Measurements from ENCODE around the gene GALR2. TPM values are rescaled to one million over a fixed set of nuclear protein-coding genes. Genes with fewer than 3 reads are reported as not detected.

Gene GALR2
- total RNA-seq, 4 donors from 2014 or later: not detected

- Histone ChIP-seq H3K36me3 (no peaks in the 10 kb centered on the region), H3K4me3 (no peak overlapping the region), H3K27me3 (no peaks in the 10 kb centered on the region), H3K4me1 (no peaks in the 10 kb centered on the region), H3K9me3 (no peaks in the 10 kb centered on the region), H3K27ac (no peak overlapping the region)
- no peak for DNase-seq
- intact Hi-C loops (cut with DNase I; ENCODE audit: low total_unique reads): loop anchor here (5.0 kb wide), 1 partner anchor 155 kb away; no protein-coding TSS in a partner anchor
- TF ChIP-seq POLR2A (IDR thresholded peaks at IDR 0.05) (no peak), CTCF (IDR thresholded peaks at IDR 0.05) (no peak)
Observed at GRCh38 chr17:76122431-76123190, 48.0 kb downstream of the GALR2 start.

GRCh38 chr17:76123191-76123499 lies 48.6 kb downstream of the GALR2 start:
- DNase-seq: no peak
- no peak overlapping the region for H3K4me3 ChIP-seq

GRCh38 chr17:76123749-76124581 lies 49.4 kb downstream of the GALR2 start:
- no peaks in the 10 kb centered on the region for H3K4me1 ChIP-seq
- no peaks in the 10 kb centered on the region for H3K27me3 ChIP-seq
- TF ChIP-seq CTCF (IDR thresholded peaks at IDR 0.05) (no peak), POLR2A (IDR thresholded peaks at IDR 0.05) (no peak)
- no peak overlapping the region for H3K27ac ChIP-seq
- H3K36me3 ChIP-seq: no peaks in the 10 kb centered on the region
- H3K4me3 ChIP-seq: no peak overlapping the region
- DNase-seq: no peak
- H3K9me3 ChIP-seq: no peaks in the 10 kb centered on the region
- intact Hi-C loops (cut with DNase I; ENCODE audit: low total_unique reads): loop anchor here (5.0 kb wide), 1 partner anchor 153 kb away; no protein-coding TSS in a partner anchor

More at GRCh38 chr17:76123191-76123499, 48.6 kb downstream of the GALR2 start:
- Histone ChIP-seq H3K9me3 (no peaks in the 10 kb centered on the region), H3K36me3 (no peaks in the 10 kb centered on the region), H3K27me3 (no peaks in the 10 kb centered on the region), H3K4me1 (no peaks in the 10 kb centered on the region), H3K27ac (no peak overlapping the region)
- intact Hi-C loops (cut with DNase I; ENCODE audit: low total_unique reads): loop anchor here (5.0 kb wide), 1 partner anchor 154 kb away; no protein-coding TSS in a partner anchor
- TF ChIP-seq POLR2A (IDR thresholded peaks at IDR 0.05): no peak
- no peak for TF ChIP-seq CTCF (IDR thresholded peaks at IDR 0.05)

- H3K36me3 ChIP-seq: no peaks in the 10 kb centered on the region
Observed at GRCh38 chr17:76124582-76125390, 50.2 kb downstream of the GALR2 start.

More at GRCh38 chr17:76124582-76125390, 50.2 kb downstream of the GALR2 start:
- H3K27me3 ChIP-seq: no peaks in the 10 kb centered on the region
- DNase-seq: no peak
- no peaks in the 10 kb centered on the region for H3K9me3 ChIP-seq
- TF ChIP-seq POLR2A (IDR thresholded peaks at IDR 0.05) (no peak), CTCF (IDR thresholded peaks at IDR 0.05) (no peak)
- no peak overlapping the region for H3K27ac ChIP-seq
- intact Hi-C loops (cut with DNase I; ENCODE audit: low total_unique reads): loop anchor here (5.0 kb wide), 1 partner anchor 153 kb away; no protein-coding TSS in a partner anchor
- no peak overlapping the region for H3K4me3 ChIP-seq
- no peaks in the 10 kb centered on the region for H3K4me1 ChIP-seq

Data from uterus (tissue), 4 donors.